Measurements from ENCODE around the gene ARHGEF11.

DNA sequence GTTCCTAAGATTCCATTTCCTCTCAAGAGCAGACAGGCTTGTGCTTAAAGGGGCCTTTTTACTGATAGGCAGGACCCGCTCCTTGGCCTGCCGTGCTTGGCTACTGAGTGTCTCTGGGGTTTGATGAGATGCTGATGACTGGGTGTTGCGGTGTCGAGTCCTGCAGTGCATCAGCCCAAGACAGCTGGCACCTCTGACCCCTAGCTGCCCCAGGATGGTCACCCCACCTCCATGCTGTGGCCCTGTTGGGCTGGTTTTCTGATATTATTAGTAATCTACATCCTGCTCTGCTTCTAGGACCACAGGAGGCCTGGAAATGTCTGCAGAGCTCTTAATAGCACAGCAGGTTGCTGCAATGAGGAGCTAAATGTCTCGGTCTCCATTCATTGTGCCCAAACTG is 96.4 kb downstream of the ARHGEF11 start:
- TF ChIP-seq CTCF (conservative IDR thresholded peaks at IDR 0.05; ENCODE audit: low read depth, low read length) (no peak), EZH2 (IDR thresholded peaks at IDR 0.05; ENCODE audit: borderline replicate concordance, low read depth, low read length, poor library complexity, severe bottlenecking) (no peak)
